Stimulated activated CD8-positive, alpha-beta memory T cell treated with anti-CD3 and anti-CD28 coated beads, Interleukin-7, amount 100 ng/mL, for 24 hours (primary cell): ENCODE measurements around the gene PPP2R5E.
"Not testable (repeated sequence)": the region's sequence is repeated elsewhere in the genome, so short reads cannot be mapped to it uniquely, and the experiment has no call there.

Experiments
- DNase-seq: peaks from one replicate; pipeline ENCODE4 v3.0.0-alpha.2; 2020; ENCODE audit warnings: low read depth

The PPP2R5E gene

DNA sequence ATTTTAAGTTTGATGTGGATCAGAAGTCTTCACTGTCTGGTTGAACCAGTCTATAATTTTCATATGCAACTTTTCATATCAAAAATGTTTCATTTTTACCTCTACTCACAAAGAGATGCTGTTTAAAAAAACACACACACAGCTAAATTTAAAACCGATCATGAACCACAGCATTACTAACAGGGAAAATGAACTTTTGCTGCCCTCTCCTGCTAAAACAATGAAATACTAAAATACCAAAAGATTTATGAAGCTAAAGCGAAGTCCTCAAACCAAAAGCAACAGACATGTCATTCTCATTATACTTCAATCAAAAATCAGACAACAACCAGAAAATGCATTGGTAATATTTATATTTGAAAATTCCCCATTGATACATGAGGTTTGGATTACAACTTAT lies 171.6 kb downstream of the PPP2R5E start:
- not testable (repeated sequence) for DNase-seq

DNA sequence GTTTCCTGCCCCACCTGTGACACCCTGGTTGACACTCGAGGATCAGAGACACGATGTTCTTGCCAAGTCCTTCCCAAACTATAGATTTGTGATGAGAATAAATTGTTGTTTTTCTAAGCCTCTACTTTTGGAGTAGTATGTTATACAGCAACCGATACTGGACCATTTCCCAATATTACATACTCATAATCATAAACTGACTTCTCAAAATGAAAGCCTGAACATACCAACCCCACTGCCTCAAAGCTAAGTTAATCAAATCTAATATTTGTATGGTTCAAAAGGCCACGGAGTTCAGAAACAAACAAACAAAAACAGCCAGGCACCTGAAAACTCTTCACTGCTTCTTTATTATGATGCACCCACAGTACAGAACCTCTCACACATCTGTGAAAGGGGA lies 172.1 kb downstream of the PPP2R5E start:
- no peak for DNase-seq

- no peak for DNase-seq
Observed at GRCh38 chr14:63367742-63368364, 175.3 kb downstream of the PPP2R5E start.

GRCh38 chr14:63362389-63362819 lies 180.8 kb downstream of the PPP2R5E start:
- DNase-seq: no peak

DNA sequence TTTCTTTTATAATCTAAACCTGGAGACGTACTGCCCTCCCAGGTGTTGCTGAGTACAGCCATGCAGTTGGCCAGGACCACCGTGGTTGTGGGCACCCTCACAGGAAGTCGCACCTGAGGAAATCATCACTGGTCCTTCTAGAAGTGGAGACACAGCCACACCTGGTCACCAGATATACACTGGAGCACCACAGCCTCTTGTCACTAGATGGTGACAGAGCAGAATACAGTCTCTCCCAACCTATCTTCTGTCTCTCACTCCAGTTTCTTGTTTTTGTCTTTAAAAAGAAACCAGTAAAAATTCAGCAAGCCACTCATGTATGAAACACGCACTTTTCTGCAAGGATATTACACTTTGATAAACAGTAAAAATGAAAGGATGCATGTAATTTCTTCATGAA lies 181.4 kb downstream of the PPP2R5E start:
- DNase-seq: no peak

DNA sequence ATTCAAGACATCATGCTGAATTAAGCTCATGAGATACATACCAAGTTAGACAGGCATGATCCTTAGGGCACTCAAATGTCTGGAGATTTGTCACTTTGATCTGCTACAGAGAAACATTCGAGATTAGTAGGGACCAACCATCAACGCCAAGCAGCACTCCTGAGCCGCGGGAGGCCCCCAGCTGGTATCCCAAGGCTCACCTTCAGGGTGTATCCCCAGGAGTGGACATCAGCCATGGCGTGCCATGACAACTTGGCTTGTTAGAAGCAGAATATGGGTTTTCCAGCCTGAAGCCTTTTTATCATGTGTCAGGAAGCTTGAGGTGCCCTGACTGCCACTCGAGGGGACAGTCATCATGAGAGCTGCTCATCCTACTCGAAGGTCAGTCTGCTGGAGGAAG lies 185.3 kb downstream of the PPP2R5E start:
- DNase-seq: no peak

- no peak for DNase-seq
Observed at GRCh38 chr14:63345826-63346225, 197.4 kb downstream of the PPP2R5E start.

DNA sequence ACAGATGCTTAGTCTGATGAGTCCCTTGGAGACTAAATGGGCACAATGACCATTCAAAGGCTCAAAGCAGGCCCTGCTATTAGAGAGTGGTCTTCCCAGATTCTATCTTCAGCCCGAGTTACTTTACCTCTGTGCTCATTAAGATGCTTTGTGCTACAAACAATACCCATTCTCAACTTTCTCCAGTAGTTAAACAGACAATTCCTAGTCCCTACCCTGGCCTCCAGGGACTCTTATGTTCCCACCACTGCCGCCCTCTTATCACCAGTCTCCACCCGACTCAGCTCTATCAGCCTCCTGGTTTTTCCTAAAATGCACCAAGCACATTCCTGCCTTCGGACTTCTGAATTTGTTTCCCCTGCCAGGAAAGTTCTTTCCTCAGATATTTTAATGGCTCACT lies 198.8 kb downstream of the PPP2R5E start:
- DNase-seq: no peak

GRCh38 chr14:63343878-63344277 lies 199.3 kb downstream of the PPP2R5E start:
- DNase-seq: no peak

- no peak for DNase-seq
Observed at GRCh38 chr14:63342371-63342770, 200.8 kb downstream of the PPP2R5E start.

DNA sequence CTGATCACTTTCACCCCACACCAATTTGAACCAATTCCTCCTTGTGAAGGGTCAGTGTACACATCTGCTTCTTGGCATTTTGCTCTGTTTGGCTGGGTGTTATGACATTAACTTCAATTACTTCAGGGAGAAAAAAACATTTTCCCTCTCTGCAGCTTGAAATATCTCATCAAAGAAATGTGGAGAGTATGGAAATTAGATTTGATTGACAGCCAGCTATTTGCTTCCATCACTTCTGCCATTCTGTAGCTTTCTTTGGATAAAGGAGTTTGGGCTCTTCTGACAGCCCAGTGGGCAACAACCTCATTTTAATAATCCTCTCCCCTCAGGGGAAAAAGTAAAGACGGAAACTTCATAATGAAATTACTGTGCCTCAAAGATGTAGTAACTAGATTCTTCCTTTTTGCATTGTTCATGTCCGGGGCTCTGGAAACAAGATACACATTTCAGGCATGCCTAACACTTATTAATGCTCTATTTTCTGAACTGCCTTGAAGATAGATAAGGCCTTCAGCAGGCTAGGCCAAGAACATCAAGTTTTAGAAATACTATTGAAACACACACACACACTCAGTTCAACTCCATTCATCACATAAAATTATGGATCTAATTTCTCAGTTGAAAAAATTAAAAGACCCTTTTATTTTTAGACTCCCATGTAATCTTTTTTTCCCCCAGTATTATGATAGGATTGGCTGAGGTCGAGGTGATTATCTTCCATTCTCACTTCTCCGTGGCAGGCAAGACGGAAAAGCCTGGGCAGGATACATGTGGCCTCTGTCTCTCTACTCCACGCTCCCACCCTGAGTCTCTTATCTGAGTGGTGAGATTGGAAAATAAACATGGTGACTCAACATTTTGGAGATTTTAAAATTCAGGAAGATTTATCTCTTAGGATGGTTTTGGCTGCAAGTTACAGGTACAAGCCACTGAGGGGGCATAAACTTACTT lies 214.1 kb downstream of the PPP2R5E start:
- DNase-seq: no peak

GRCh38 chr14:63326840-63327239 lies 216.3 kb downstream of the PPP2R5E start:
- no peak for DNase-seq

DNA sequence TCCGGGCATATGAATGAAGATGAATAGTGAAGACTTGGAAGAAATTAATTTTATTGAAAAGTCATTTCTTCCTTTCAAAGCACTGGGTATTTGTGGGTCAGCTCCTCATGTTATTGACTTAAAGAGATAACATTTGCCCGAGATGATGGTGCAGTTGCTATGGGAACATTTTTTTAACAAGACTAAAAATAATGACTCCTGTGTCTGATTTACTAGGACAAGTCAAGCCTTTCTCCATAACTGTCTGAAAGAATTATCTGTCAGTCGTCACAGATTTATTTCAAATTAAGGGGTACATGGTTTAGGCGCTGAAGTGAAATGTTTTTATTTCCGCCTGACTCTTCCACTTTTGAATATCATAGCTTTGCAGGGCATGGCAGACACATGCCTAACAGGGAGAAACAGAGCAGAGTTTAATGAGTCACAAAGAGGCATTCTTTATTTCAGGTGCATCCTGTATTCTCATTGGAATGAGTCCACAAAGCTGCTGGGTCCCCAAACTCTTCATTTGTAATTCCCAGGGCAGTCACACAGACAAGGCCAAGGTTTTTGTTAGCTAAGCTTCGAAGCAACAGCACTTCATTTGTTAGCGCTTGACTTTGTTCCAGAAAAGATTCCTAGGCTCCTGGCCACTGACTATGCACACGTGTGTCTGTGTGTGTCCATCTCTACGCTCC lies 220.1 kb downstream of the PPP2R5E start:
- no peak for DNase-seq

DNA sequence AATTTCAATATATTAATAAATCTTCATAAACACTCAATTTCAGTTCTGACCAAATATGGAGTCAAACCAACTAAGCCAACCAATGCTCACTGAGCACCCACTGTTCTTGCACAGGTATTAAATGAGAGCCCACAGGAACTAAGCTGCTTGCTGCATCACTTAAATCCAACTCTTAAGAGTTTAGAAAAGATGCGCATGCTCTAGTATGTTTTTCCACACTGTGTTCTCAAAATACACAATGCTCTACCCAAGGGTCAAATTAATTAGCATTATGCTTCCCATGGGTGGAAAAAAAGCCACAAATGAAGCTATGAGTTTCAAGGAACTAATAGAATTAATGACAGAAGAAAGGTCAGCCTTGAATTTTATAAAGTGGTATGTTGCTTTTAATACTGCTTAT lies 220.7 kb downstream of the PPP2R5E start:
- no peak for DNase-seq
